ENCODE results near the gene IGFL1. TPM values are rescaled to one million over a fixed set of nuclear protein-coding genes. Genes with fewer than 3 reads are reported as not detected.
A peak's percentile ranks its signal among the peaks of the same experiment; 100 is the strongest.
"Not testable (repeated sequence)": the region's sequence is repeated elsewhere in the genome, so short reads cannot be mapped to it uniquely, and the experiment has no call there.

IGFL1 gene
- total RNA-seq, 1 donor from 2014 or later = not detected

- peak; percentile 85 for DNase-seq (ENCODE audit: low read depth)
Measured at GRCh38 chr19:46201454-46202310, 27.9 kb upstream of the IGFL1 start.

- DNase-seq (ENCODE audit: low read depth) = no peak
Measured at GRCh38 chr19:46202426-46202825, 27.1 kb upstream of the IGFL1 start.

DNA sequence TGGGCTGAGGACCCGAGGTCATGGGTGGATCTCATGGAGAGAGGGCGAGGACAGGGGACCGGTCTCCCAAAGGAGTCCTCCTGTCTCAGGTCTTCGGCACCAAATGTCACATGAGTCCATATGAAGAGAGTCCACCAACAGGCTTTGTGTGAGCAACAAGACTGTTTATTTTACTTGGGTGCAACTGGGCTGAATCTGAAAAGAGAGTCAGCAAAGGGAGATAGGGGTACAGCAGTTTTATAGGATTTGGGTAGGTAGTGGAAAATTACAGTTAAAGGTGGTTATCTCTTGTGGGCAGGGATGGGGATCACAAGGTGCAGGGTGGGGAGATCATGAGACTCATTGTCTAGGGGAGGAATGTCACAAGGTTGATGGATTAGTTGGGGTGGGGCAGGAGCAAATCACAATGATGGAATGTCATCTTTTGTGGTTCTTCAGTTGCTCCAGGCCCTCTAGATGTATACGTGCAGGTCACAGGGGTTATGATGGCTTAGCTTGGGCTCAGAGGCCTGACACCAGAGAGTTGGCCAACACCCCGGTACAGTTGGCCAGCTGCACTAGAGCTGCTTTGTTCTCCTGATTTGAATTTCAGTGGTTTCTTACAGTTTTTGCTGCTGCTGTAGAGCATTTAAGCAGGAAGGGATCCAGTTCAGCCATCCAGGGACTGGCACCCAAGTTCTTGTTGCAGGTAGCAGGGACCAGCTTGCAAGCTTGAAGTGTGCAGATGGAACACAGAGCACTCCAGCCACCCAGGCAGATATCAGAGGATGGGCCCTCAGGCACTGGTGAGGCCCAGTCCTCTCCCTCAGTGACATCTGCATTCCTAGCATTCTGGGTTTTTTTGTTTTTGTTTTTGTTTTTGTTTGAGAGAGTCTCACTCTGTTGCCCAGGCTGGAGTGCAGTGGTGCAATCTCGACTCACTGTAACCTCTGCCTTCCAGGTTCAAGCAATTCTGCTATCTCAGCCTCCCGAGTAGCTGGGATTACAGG lies 26.4 kb upstream of the IGFL1 start:
- DNase-seq (ENCODE audit: low read depth) = peak; percentile 36

GRCh38 chr19:46204008-46204407 lies 25.5 kb upstream of the IGFL1 start:
- DNase-seq (ENCODE audit: low read depth) = no peak

DNA sequence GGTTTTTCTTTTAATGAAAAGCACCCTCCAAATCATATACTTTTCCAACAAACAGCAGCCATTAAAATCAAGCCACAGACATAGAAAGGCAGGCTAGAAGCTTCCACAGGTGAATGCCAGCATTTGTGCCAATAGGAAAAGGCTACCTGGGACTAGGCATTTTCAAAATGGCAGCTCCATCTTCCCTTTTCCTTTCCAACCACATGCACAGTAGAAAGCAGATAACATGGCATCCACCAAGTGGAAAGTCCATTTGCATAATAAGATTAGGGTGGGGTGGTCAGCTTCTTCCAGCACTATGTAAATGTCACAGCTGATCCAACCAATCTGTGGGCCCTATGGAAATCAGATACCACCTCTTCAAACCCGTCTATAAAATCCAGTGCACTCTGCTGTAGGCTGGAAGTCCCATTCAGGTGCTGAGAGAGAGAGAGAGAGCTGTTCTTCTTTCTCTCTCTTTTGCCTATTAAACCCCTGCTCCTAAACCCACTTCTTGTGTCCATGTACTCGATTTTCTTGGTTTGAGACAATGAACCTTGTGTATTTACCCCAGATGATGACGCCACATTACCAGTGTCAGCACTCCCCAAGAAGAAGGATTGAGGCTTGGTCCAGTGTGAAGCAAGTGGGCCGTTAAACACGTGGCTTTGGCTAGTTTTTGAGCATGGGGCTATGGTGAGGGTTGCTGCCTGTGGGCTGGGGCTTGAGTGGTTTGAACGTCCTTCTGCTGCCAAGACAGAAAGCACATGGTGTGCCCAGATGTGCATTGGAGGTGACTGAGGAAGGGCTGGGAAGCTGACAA lies 24.2 kb upstream of the IGFL1 start:
- no peak for DNase-seq (ENCODE audit: low read depth)

DNA sequence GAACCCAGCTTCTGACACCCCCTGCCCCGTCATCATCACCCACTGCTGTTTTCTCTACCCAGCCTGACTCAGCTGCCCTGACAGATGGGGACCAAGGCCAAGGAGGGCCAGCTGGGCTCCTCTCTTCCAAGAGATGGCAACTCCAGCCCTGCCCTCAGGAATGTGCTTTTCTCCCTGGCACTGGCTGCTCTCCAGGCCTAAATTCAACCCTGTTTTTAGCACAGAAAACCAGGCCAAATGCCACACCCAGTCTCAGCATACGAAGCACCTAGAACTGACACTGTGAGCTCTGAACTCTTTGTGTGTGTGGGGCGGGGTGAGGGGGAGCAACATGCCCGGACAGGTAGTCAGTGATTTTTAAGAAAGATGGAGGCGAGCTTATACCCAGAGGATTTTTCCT lies 23.4 kb upstream of the IGFL1 start:
- peak; percentile 96 for DNase-seq (ENCODE audit: low read depth)

- no peak for DNase-seq (ENCODE audit: low read depth)
Measured at GRCh38 chr19:46206682-46207081, 22.9 kb upstream of the IGFL1 start.

- DNase-seq (ENCODE audit: low read depth) = not testable (repeated sequence)
Measured at GRCh38 chr19:46207858-46208257, 21.7 kb upstream of the IGFL1 start.

DNA sequence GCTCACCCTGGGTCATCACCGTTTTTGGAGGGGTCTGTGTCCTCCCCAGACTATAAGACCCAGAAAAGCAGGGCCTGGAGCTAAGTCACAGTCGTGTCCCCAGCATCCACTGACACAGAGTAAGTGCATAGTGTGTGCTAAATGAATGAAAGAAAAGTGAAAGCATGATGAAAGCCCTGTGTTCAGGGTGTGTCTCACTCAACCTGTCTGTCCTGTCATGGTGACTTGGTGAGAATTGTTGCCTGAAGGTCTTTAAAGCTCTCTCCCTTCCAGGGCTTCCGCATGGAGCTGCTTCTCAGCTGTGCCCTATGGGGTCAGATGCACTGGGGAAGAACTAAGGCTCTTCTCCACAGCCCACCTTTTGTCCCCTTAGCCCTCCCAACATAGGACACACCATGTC lies 20.5 kb upstream of the IGFL1 start:
- no peak for DNase-seq (ENCODE audit: low read depth)

DNA sequence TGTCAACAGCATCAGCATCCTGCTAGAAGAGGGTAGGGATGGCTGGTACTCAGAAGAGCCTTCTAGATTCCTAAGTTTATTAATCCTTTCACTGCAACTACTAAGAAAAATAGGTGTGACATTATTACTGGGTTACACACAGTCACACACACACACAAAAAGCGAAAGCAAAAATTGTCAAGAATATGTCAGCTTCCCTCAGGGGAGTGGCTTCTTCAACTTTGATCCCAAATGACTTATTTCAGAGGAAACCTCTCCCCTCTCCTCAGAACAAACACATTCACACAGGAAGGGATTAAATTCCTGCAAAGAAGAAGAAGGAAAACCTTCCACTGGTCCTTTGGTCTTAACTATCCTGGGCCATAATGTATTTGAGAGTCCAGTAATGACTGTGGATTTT lies 20.1 kb upstream of the IGFL1 start:
- no peak for DNase-seq (ENCODE audit: low read depth)

DNA sequence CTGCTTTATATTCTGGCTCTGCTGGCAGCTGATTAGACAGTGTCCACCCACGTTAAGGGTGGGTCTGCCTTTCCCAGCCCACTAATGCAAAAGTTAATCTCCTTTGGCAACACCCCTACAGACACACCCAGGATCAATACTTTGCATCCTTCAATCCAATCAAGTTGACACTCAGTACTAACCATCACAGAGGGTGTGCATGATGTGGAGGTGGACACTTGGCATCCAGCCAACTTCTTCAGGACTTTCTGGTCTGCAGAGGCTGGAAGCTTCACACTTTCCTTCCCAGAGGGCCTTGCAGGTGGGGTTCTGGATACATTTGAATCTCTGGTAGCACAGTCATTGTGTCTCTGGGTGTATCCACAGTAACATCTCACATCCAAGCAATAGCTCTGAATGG lies 18.9 kb upstream of the IGFL1 start:
- DNase-seq (ENCODE audit: low read depth) = no peak

- DNase-seq (ENCODE audit: low read depth) = peak; percentile 91
Measured at GRCh38 chr19:46211201-46211881, 18.2 kb upstream of the IGFL1 start.

GRCh38 chr19:46212592-46212991 lies 16.9 kb upstream of the IGFL1 start:
- DNase-seq (ENCODE audit: low read depth) = not testable (repeated sequence)

GRCh38 chr19:46213156-46213555 lies 16.4 kb upstream of the IGFL1 start:
- DNase-seq (ENCODE audit: low read depth) = no peak

- DNase-seq (ENCODE audit: low read depth) = no peak
Measured at GRCh38 chr19:46213806-46214205, 15.7 kb upstream of the IGFL1 start.

DNA sequence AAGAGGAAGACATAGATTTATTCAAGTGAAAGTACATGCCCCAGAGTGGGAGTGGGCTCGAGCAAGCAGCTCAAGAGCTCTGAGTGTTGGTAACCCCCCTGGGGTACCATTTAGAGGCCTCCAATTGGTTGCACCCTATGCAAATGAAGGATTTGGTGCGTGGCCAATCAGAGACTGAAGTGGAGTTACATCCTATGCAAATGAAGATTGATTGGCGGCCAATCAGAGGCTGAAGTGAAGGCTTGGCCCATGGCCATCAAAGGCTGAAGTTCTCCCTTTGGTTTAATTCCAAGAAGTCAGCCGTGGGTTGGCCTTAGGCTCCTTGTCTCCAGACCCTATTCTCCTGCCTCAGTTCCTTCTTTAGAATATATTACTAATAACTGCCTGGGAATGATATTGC lies 12.9 kb upstream of the IGFL1 start:
- DNase-seq (ENCODE audit: low read depth) = no peak

DNA sequence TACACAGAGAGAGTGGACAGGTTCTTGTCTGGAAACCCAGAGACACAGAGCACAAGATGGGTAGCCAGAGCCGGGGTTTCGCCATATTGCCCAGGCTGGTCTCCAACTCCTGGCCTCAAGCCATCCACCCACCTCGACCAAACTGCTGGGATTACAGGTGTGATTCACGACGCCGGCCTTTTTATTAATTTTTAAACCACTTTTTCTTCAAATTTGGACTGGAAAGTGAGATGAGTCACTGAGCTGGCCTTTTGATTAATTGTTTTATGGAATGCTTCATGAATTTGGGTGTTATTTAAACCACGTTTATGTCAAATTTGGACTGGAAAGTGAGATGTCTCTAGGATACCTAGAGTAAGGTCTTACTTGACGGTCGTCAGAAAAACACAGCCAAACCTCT lies 12.1 kb upstream of the IGFL1 start:
- DNase-seq (ENCODE audit: low read depth) = no peak

GRCh38 chr19:46218160-46218559 lies 11.4 kb upstream of the IGFL1 start:
- DNase-seq (ENCODE audit: low read depth) = peak; percentile 70

DNA sequence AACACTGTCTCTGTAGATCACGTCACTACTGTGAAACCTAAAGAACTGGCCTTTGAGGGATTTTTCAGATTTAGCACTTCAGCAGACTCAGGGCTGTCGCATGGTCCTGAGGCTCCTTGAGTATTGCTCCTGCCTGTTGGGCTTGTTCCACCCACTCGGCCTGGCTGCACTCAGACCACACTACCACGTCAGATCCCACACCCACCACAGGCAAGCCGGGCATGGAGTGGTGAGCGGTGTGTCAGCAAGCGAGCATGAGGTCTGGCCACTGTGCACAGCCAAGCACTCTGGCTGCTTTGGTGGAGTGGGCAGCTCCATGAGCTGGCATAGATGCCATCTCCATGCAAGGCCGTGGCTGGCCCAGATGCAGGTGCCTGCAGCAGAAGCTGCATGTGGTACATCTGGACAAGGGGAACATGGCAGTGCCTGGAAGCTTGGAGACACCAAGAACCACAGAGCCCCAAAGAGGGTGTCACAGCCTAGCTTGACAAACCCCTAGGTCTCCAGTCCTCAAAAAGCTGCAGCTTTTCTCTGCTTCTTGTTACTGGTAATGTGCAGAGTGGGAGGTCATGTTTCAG lies 9.4 kb upstream of the IGFL1 start:
- peak; percentile 62 for DNase-seq (ENCODE audit: low read depth)

DNA sequence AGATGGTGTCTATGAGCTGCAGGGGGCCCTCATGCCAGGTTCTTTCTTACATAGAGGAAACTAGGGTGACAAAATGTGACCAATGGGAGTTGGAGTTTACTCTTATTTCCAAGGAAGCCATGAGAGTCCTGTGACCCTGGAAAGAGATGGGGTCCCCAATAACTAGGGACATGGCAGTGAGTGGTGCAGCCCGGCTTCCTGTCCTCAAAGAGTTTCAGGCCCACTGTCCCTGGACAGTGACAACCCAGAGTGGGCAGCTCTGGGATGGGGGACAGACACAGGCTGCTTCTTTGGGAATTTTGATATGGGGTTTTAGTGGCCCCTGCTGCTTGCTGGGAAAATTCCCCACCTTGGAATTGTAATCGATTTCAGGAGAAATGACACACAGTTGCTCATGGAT lies 8.4 kb upstream of the IGFL1 start:
- no peak for DNase-seq (ENCODE audit: low read depth)

All from myocyte (in vitro differentiated cells).